ENCODE measurements around the gene PIK3IP1. TPM values are rescaled to one million over a fixed set of nuclear protein-coding genes. Genes with fewer than 3 reads are reported as not detected.

The PIK3IP1 gene, protein sequence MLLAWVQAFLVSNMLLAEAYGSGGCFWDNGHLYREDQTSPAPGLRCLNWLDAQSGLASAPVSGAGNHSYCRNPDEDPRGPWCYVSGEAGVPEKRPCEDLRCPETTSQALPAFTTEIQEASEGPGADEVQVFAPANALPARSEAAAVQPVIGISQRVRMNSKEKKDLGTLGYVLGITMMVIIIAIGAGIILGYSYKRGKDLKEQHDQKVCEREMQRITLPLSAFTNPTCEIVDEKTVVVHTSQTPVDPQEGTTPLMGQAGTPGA
- total RNA-seq: 5.4 and 27.5 TPM in 2 replicates

DNA sequence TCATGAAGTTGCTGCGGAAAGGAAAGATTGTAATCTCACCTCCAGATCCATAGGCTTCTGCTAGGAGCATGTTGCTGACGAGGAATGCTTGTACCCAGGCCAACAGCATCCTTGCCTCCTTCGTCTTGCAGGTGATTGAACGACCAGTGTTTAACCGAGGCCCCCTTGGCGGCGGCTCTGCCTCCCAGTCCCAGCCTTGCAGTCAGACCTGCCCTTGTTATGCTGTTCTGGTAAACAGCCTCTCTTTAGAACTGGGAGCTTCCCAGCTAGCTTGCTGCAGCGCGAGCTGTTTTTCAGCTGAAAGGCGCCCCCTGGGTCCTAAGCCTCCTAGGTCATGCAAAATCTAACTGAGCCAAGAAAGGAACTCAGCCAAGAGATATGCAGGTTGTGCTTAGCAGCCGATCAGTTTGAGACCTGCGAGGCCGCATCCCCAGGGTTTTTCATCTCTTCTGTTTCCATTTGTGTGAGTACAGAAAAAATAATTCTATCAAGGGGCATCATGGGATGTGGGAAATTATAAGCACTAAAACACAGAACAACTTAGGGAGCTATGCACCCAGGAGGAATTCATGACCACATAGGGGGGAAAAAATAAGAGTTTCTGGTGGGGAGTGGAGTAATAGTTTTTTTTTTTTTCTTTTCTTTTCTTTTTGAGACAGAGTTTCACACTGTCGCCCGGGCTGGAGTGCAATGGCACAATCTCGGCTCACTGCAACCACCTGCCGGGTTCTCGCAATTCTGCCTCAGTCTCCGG is at the start of gene PIK3IP1:
TSS of gene PIK3IP1 (minus strand) at position 253 of the 754 bp plus-strand sequence. CDS start at position 109, 144 bp downstream.

Other genes with a start within 250 kb of the PIK3IP1 start
- 48.4 and 171 TPM in 2 replicates for gene SMTN, start 211.2 kb downstream of the PIK3IP1 start, total RNA-seq
- gene SELENOM, start 184.9 kb downstream of the PIK3IP1 start, total RNA-seq: 96.8 and 123 TPM in 2 replicates
- gene INPP5J, start 169.5 kb downstream of the PIK3IP1 start, total RNA-seq: 3.3 and 5.2 TPM in 2 replicates
- 0.13 and 0.16 TPM in 2 replicates for gene PLA2G3, start 152.0 kb downstream of the PIK3IP1 start, total RNA-seq
- 16.9 and 29.7 TPM in 2 replicates for gene RNF185, start 132.3 kb downstream of the PIK3IP1 start, total RNA-seq
- gene LIMK2, start 80.2 kb downstream of the PIK3IP1 start, total RNA-seq: 32.3 and 107 TPM in 2 replicates
- 24.9 and 34.9 TPM in 2 replicates for gene PATZ1, start 53.9 kb upstream of the PIK3IP1 start, total RNA-seq
- 41.5 and 64.2 TPM in 2 replicates for gene DRG1, start 107.1 kb upstream of the PIK3IP1 start, total RNA-seq
- gene EIF4ENIF1, start 197.4 kb upstream of the PIK3IP1 start, total RNA-seq: 6.5 and 15.6 TPM in 2 replicates
- 15.8 and 16.2 TPM in 2 replicates for gene SFI1, start 204.0 kb upstream of the PIK3IP1 start, total RNA-seq

Data from mesangial cell (primary cell).